ENCODE data around the gene CSF3R.

GRCh38 chr1:36513676-36514473, 31.2 kb upstream of the CSF3R start:
- TF ChIP-seq CTCF (conservative IDR thresholded peaks at IDR 0.05; ENCODE audit: low read depth, low read length) (no peak), MAZ (IDR thresholded peaks at IDR 0.05; ENCODE audit: borderline replicate concordance, low read depth, low read length) (no peak), BHLHE40 (IDR thresholded peaks at IDR 0.05; ENCODE audit: low read depth, low read length) (no peak), CEBPB (IDR thresholded peaks at IDR 0.05; ENCODE audit: low read depth, low read length) (no peak), CHD1 (IDR thresholded peaks at IDR 0.05; ENCODE audit: low read depth, low read length) (no peak), MXI1 (IDR thresholded peaks at IDR 0.05; ENCODE audit: borderline replicate concordance, low read depth, low read length) (no peak), POLR2A (IDR thresholded peaks at IDR 0.05; ENCODE audit: low read depth, low read length) (no peak), RAD21 (IDR thresholded peaks at IDR 0.05; ENCODE audit: low read length) (no peak), ELK1 (IDR thresholded peaks at IDR 0.05; ENCODE audit: borderline replicate concordance, low read depth, low read length) (no peak), SMC3 (IDR thresholded peaks at IDR 0.05; ENCODE audit: low read depth, low read length) (no peak)

Data from IMR-90 (cell line).